Smooth muscle cell (in vitro differentiated cells): ENCODE data around the gene PRKAG2. TPM values are rescaled to one million over a fixed set of nuclear protein-coding genes. Genes with fewer than 3 reads are reported as not detected.

ENCODE experiments used
- DNase-seq: peaks from one replicate; lab custom pipeline; 2025; ENCODE audit not compliant: unreplicated experiment; lab: John Stamatoyannopoulos, UW
- H2AFZ ChIP-seq: fragments of 200-600 bp; sonication (generic); 2 replicates; pipeline ENCODE4 v1.6.0; 2016; ENCODE audit warnings: antibody characterized with exemption, low read depth, mild to moderate bottlenecking
- H3F3A ChIP-seq: fragments of 200-600 bp; sonication (generic); 2 replicates; pipeline ENCODE4 v1.6.0; 2017; ENCODE audit warnings: antibody characterized with exemption, low read depth
- H3K27ac ChIP-seq: fragments of 200-600 bp; sonication (generic); 2 replicates; pipeline ENCODE4 v1.5.1; 2016; ENCODE audit warnings: low read depth, mild to moderate bottlenecking
- H3K27me3 ChIP-seq: fragments of 200-600 bp; sonication (generic); 2 replicates; pipeline ENCODE4 v1.6.1; 2016; ENCODE audit warnings: low read depth, mild to moderate bottlenecking
- H3K36me3 ChIP-seq: fragments of 200-600 bp; sonication (generic); 2 replicates; pipeline ENCODE4 v1.5.1; 2016; ENCODE audit warnings: low read depth
- H3K4me1 ChIP-seq: fragments of 200-600 bp; sonication (generic); 2 replicates; pipeline ENCODE4 v1.5.1; 2016; ENCODE audit warnings: low read depth
- H3K4me2 ChIP-seq: fragments of 200-600 bp; sonication (generic); 2 replicates; pipeline ENCODE4 v1.6.0; 2016; ENCODE audit warnings: mild to moderate bottlenecking
- H3K4me3 ChIP-seq: fragments of 200-600 bp; sonication (generic); 2 replicates; pipeline ENCODE4 v1.5.1; 2016; ENCODE audit warnings: mild to moderate bottlenecking
- H3K79me2 ChIP-seq: fragments of 200-600 bp; sonication (generic); 2 replicates; pipeline ENCODE4 v1.6.0; 2016; ENCODE audit warnings: low read depth, mild to moderate bottlenecking
- H3K9ac ChIP-seq: fragments of 200-600 bp; sonication (generic); 2 replicates; pipeline ENCODE4 v1.6.0; 2016; ENCODE audit warnings: low read depth
- H3K9me3 ChIP-seq: fragments of 200-600 bp; sonication (generic); replicated peaks from 2 replicates; pipeline ENCODE4 v1.5.1; 2016; ENCODE audit warnings: low read depth
- H4K20me1 ChIP-seq: fragments of 200-600 bp; sonication (generic); 2 replicates; pipeline ENCODE4 v1.6.0; 2016; ENCODE audit warnings: low read depth
- WGBS: methylation state at CpG from one replicate; pipeline ENCODE4 v1.1.7; 2016; ENCODE audit warnings: low lambda C conversion rate; 5-methylcytosine and 5-hydroxymethylcytosine counted together
- polyA plus RNA-seq: library from polyadenylated mRNA; unstranded; fragments of >200 nt; fragmentation: Nextera tagmentation; extraction: Ambion mirVana; gene quantifications from 2 replicates; pipeline ENCODE4 v1.2.1, GENCODE V29; 2016
- total RNA-seq: library from RNA; depleted of rRNA; stranded (reverse); fragments of >200 nt; gene quantifications from 2 replicates; pipeline ENCODE4 v1.2.3, GENCODE V29; 2014
- TF ChIP-seq, protein P1 (sequence below): fragments of 200-600 bp; sonication (generic); IDR thresholded peaks from 2 replicates; pipeline ENCODE4 v1.5.1; 2017; ENCODE audit warnings: borderline replicate concordance, mild to moderate bottlenecking, antibody characterized with exemption; ENCODE audit not compliant: insufficient read depth, poor library complexity, severe bottlenecking

The PRKAG2 gene
- total and polyA plus RNA-seq, 2 experiments from 2014 or later: 3.5 to 3.9 TPM

GRCh38 chr7:151717918-151718317 lies 159.0 kb downstream of the PRKAG2 start:
- WGBS: 70% methylated on average over 6 of the region's 6 CpGs
- Histone ChIP-seq H3K4me3 (no peak overlapping the region), H3K9ac (no peak overlapping the region), H3K9me3 (no peaks in the 10 kb centered on the region), H3K27me3 (no peaks in the 10 kb centered on the region), H3K36me3 (no peaks in the 10 kb centered on the region), H4K20me1 (no peaks in the 10 kb centered on the region), H3K27ac (no peak overlapping the region), H2AFZ (no peak overlapping the region), H3K4me1 (no peaks in the 10 kb centered on the region), H3K79me2 (no peaks in the 10 kb centered on the region), H3K4me2 (no peak overlapping the region), H3F3A (no peaks in the 10 kb centered on the region)
- no peak for DNase-seq
- TF ChIP-seq, protein P1, sequence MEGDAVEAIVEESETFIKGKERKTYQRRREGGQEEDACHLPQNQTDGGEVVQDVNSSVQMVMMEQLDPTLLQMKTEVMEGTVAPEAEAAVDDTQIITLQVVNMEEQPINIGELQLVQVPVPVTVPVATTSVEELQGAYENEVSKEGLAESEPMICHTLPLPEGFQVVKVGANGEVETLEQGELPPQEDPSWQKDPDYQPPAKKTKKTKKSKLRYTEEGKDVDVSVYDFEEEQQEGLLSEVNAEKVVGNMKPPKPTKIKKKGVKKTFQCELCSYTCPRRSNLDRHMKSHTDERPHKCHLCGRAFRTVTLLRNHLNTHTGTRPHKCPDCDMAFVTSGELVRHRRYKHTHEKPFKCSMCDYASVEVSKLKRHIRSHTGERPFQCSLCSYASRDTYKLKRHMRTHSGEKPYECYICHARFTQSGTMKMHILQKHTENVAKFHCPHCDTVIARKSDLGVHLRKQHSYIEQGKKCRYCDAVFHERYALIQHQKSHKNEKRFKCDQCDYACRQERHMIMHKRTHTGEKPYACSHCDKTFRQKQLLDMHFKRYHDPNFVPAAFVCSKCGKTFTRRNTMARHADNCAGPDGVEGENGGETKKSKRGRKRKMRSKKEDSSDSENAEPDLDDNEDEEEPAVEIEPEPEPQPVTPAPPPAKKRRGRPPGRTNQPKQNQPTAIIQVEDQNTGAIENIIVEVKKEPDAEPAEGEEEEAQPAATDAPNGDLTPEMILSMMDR: no peak

DNA sequence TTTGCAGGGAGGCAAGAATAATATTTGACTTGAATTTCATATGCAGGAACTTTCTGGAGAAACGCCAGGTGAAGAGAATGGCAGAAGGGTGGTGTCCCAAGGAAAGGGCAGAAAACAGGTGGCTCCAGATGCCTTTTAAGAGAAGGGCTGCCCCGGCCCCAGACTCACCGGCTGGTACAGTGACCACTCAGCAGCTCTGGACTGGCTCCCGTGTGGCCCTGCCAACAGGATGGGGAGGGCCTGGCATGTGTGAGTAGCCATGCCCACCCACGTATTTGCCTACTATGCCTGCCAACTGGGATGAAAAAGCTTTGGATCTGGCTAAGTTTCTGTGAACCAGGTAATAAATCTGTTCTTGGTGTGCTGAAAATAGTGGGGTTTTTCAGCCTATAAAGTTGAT lies 159.5 kb downstream of the PRKAG2 start:
- H3K4me2 ChIP-seq: no peak overlapping the region
- WGBS: 91% methylated on average over 5 of the region's 5 CpGs
- TF ChIP-seq, protein P1: no peak

GRCh38 chr7:151716323-151716722 lies 160.6 kb downstream of the PRKAG2 start:
- H4K20me1 ChIP-seq: no peaks in the 10 kb centered on the region
- WGBS: 90% methylated on average over 5 of the region's 5 CpGs

More for the DNA sequence above, 159.5 kb downstream of the PRKAG2 start:
- H3K9me3 ChIP-seq: no peaks in the 10 kb centered on the region
- H3K4me1 ChIP-seq: no peaks in the 10 kb centered on the region
- H4K20me1 ChIP-seq: no peaks in the 10 kb centered on the region
- H3K9ac ChIP-seq: no peak overlapping the region
- no peak overlapping the region for H2AFZ ChIP-seq
- no peaks in the 10 kb centered on the region for H3F3A ChIP-seq
- no peak overlapping the region for H3K4me3 ChIP-seq
- H3K27me3 ChIP-seq: no peaks in the 10 kb centered on the region
- no peak overlapping the region for H3K27ac ChIP-seq
- no peak for DNase-seq
- no peaks in the 10 kb centered on the region for H3K79me2 ChIP-seq
- H3K36me3 ChIP-seq: no peaks in the 10 kb centered on the region

More at GRCh38 chr7:151716323-151716722, 160.6 kb downstream of the PRKAG2 start:
- DNase-seq: no peak
- TF ChIP-seq, protein P1: no peak
- Histone ChIP-seq H3K9ac (no peak overlapping the region), H2AFZ (no peak overlapping the region), H3K4me1 (no peaks in the 10 kb centered on the region), H3K79me2 (no peaks in the 10 kb centered on the region), H3K4me2 (no peak overlapping the region), H3K27me3 (no peaks in the 10 kb centered on the region), H3K27ac (no peak overlapping the region), H3K9me3 (no peaks in the 10 kb centered on the region), H3K36me3 (no peaks in the 10 kb centered on the region), H3F3A (no peaks in the 10 kb centered on the region), H3K4me3 (no peak overlapping the region)
